T-cell (primary cell): ENCODE results near the gene TCERG1L. TPM values are rescaled to one million over a fixed set of nuclear protein-coding genes. Genes with fewer than 3 reads are reported as not detected.
"Not testable (repeated sequence)": the region's sequence is repeated elsewhere in the genome, so short reads cannot be mapped to it uniquely, and the experiment has no call there.

Source experiments
- ATAC-seq, 4 experiments: fragments of 200-7000 bp in 3 of 4; fragments of 150-1000 bp in 1 of 4; cut with Tn5 transposase; replicated peaks in 1 of 4; 1 replicate in 3 of 4; 2 replicates in 1 of 4; pipeline ENCODE4 v1.10.0; 2021; ENCODE audit warnings: moderate library complexity in 3 of 4, mild to moderate bottlenecking in 2 of 4, moderate number of reproducible peaks in 1 of 4
- CTCF ChIA-PET, 2 donors: fragments of 300-600 bp; sonication (Branson Sonifier 250); formaldehyde crosslinking; loops; one replicate each; lab custom pipeline; 2022; ENCODE audit warnings: antibody characterized with exemption in 2 of 2; lab: Charles Lee
- POLR2A ChIA-PET, 2 donors: fragments of 300-600 bp; sonication (Branson Sonifier 250); formaldehyde crosslinking; loops; one replicate each; lab custom pipeline; 2022; ENCODE audit warnings: antibody characterized with exemption in 2 of 2; lab: Charles Lee
- DNase-seq, 35 experiments: peaks; one replicate each; pipeline versions ENCODE4 v3.0.0 to v3.0.0-alpha.2; 2013 to 2023
- H3K27ac ChIP-seq: one replicate; pipeline ENCODE4 v1.5.1; 2013; ENCODE audit warnings: low read length
- H3K27me3 ChIP-seq, 2 experiments: replicated peaks in 1 of 2; 1 replicate in 1 of 2; 2 replicates in 1 of 2; pipeline versions ENCODE4 v1.6.1 to v1.7.0; 2013; ENCODE audit warnings: low read length in 1 of 2, mixed read lengths in 1 of 2; ENCODE audit not compliant: control insufficient read depth in 2 of 2, insufficient read depth in 2 of 2; ENCODE audit errors: extremely low read depth in 1 of 2
- H3K36me3 ChIP-seq, 2 donors: 1 replicate in 1 of 2; 2 replicates in 1 of 2; pipeline versions ENCODE4 v1.6.1 to v1.7.0; 2013; ENCODE audit warnings: low read length in 1 of 2; ENCODE audit not compliant: control insufficient read depth in 2 of 2, insufficient read depth in 1 of 2; ENCODE audit errors: extremely low read depth in 1 of 2
- H3K4me1 ChIP-seq, 2 experiments: 1 replicate in 1 of 2; 2 replicates in 1 of 2; pipeline versions ENCODE4 v1.6.1 to v1.7.0; 2013; ENCODE audit warnings: low read length in 2 of 2, mixed read lengths in 1 of 2; ENCODE audit not compliant: insufficient read depth in 2 of 2, control insufficient read depth in 1 of 2; ENCODE audit errors: extremely low read depth in 1 of 2
- H3K4me3 ChIP-seq, 2 donors: 1 replicate in 1 of 2; 2 replicates in 1 of 2; pipeline versions ENCODE4 v1.5.1 to v1.7.0; 2013; ENCODE audit warnings: mild to moderate bottlenecking in 2 of 2, low read length in 1 of 2, moderate library complexity in 1 of 2; ENCODE audit not compliant: control insufficient read depth in 1 of 2; ENCODE audit errors: extremely low read depth in 1 of 2
- H3K9me3 ChIP-seq: 2 replicates; pipeline ENCODE4 v1.7.0; 2013
- H3K27ac Mint-ChIP-seq, 2 donors: one replicate each; pipeline ENCODE4 v1.8.0; 2020 to 2021; ENCODE audit warnings: mild to moderate bottlenecking in 2 of 2, mixed read lengths in 2 of 2
- H3K27me3 Mint-ChIP-seq, 2 donors: one replicate each; pipeline ENCODE4 v1.8.0; 2021 to 2022; ENCODE audit warnings: mixed read lengths in 2 of 2
- H3K36me3 Mint-ChIP-seq: one replicate; pipeline ENCODE4 v1.8.0; 2021; ENCODE audit warnings: mixed read lengths
- H3K4me1 Mint-ChIP-seq, 3 donors: one replicate each; pipeline ENCODE4 v1.8.0; 2020 to 2022; ENCODE audit warnings: mixed read lengths in 3 of 3, mild to moderate bottlenecking in 1 of 3
- H3K4me3 Mint-ChIP-seq, 3 donors: one replicate each; pipeline ENCODE4 v1.8.0; 2020 to 2022; ENCODE audit warnings: mild to moderate bottlenecking in 3 of 3, mixed read lengths in 3 of 3, moderate library complexity in 3 of 3
- H3K9me3 Mint-ChIP-seq, 3 donors: one replicate each; pipeline ENCODE4 v1.8.0; 2020 to 2022; ENCODE audit warnings: mixed read lengths in 3 of 3
- WGBS: methylation state at CpG from one replicate; pipeline ENCODE4 v1.1.5; 2013; ENCODE audit warnings: missing lambda C conversion rate; ENCODE audit not compliant: insufficient coverage; 5-methylcytosine and 5-hydroxymethylcytosine counted together
- total RNA-seq, 35 experiments: library from RNA in 6 of 35; stranded (reverse) in 6 of 35; fragments of 120-200 nt in 1 of 35; gene quantifications; one replicate each; pipeline versions ENCODE4 v1.2.1 to v1.2.4 and lab custom pipeline; 2013 to 2026

TCERG1L gene
- total RNA-seq, 5 donors from 2014 or later (not counting 1 experiment from before 2014, with no cell fraction given), result 0.13 to 0.29 (median 0.21) TPM; not detected in 1

DNA sequence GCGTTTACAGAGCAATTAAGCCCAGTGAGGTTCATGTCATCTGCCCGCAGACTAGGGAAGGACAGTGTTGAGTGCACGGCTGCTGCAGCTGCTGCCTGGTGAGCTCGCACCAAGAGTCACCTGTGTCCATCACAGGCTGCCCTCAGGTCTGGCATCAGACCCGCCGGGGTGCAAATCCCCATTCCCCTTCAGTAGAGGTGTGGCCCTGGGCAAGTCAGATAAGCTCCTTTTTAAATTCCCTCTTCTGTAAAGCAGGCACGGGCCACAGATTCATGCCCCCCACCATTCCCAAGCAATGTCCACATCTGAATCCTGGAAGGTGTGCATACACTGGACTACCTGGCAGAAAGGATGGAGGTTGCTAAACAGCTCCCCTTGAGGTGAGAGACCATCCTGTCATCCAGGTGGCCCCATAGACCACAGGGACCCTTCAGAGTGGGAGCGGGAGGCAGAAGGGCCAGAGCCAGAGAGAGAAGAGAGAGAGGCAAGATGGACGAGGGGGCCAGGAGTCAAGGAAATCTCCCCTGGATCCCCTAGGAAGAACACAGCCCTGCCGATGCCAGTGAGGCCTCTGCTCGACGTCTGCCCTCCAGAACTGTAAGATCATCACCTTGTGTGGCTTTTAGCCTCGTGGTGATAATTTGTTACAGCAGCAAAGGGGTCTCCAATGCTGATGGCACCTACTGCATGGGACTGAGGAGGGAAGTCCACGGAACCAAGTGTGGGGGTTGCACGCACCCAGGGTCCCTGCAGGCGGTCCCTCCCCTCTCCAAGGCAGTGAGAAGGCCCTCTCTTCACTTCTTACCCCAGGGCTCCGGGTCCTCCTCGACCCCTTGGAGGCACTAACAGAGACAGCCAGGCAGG is 168.8 kb downstream of the TCERG1L start:
- ChIA-PET CTCF (interaction anchor here in 1 of 2 donors (0.6 kb wide), 1 partner anchor 21 kb away, joined by 7 read pairs; no protein-coding TSS in a partner anchor), POLR2A (no interaction called here)
- no peaks in the 10 kb centered on the region for H3K4me1 Mint-ChIP-seq
- no peaks in the 10 kb centered on the region for H3K9me3 ChIP-seq
- no peak overlapping the region for H3K27ac ChIP-seq
- H3K27me3 Mint-ChIP-seq, result no peaks in the 10 kb centered on the region
- WGBS, result 86% methylated on average over 9 of the region's 18 CpGs
- H3K9me3 Mint-ChIP-seq, result no peaks in the 10 kb centered on the region
- H3K36me3 ChIP-seq, result no peaks in the 10 kb centered on the region
- ATAC-seq (no peak), DNase-seq (no peak)
- no peak overlapping the region for H3K27ac Mint-ChIP-seq
- peaks cover 0 to 3% of the 10 kb centered on the region in 2 experiments for H3K27me3 ChIP-seq
- no peak overlapping the region for H3K4me3 ChIP-seq
- H3K4me3 Mint-ChIP-seq, result no peak overlapping the region
- H3K4me1 ChIP-seq, result no peaks in the 10 kb centered on the region
- H3K36me3 Mint-ChIP-seq, result no peaks in the 10 kb centered on the region

DNA sequence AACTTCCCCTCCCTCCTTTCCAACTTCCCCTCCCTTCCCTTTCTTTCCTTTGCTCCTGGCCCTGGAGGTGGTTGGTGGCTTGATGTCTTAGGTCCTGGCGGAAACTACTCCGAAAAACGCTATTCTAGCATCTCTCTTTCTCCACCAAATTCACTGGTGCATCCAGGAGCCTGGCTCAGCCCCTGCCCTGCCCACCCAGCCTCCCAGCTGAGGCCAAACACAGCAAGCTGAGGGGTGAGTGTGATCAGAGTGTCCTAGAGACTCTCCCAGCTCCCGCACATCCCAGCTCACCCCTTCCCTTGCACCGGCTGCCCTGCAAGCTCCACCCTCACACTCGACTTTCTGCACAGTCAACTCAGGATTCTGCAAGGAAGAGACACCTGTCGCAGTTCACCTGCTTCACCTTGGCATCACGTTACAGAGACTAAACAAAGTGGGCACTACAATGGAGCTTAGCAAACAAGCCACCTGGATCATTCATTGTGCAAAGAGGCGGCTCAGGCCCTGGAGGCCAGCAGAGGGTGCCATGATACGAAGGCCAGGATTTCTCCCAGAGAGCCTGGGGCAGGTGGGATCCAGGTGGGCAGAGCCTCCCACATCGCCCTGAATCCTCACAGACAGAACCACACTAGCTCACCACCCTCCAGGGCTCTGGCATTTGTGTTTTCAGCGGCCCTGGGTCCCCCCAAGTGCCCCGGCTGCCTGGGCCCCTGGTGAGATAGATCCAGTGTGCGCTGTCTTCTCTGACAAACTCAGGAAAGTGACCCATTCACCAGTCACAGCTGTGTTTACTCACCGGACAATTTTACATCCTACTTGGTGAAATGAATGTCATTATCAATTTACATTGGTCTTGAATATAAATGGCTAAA is 169.6 kb downstream of the TCERG1L start:
- no peaks in the 10 kb centered on the region for H3K4me1 ChIP-seq
- H3K36me3 ChIP-seq, result no peaks in the 10 kb centered on the region
- ATAC-seq, result no peak
- Mint-ChIP-seq H3K27ac (no peak overlapping the region), H3K36me3 (no peaks in the 10 kb centered on the region), H3K27me3 (no peaks in the 10 kb centered on the region), H3K9me3 (no peaks in the 10 kb centered on the region), H3K4me1 (no peaks in the 10 kb centered on the region), H3K4me3 (no peak overlapping the region)
- 75% methylated on average over 7 of the region's 15 CpGs for WGBS
- H3K27me3 ChIP-seq, result peaks cover 0 to 3% of the 10 kb centered on the region in 2 experiments
- POLR2A ChIA-PET, result no interaction called here
- CTCF ChIA-PET, result no interaction called here
- no peak for DNase-seq
- H3K9me3 ChIP-seq, result no peaks in the 10 kb centered on the region
- H3K27ac ChIP-seq, result no peak overlapping the region
- H3K4me3 ChIP-seq, result no peak overlapping the region

- no peak overlapping the region for H3K4me3 Mint-ChIP-seq
- no peaks in the 10 kb centered on the region for H3K9me3 Mint-ChIP-seq
- 78% methylated on average over 6 of the region's 7 CpGs for WGBS
- no peak for DNase-seq
- POLR2A ChIA-PET, result no interaction called here
- H3K27ac Mint-ChIP-seq, result no peak overlapping the region
- Histone ChIP-seq H3K27ac (no peak overlapping the region), H3K27me3 (peaks cover 0 to 3% of the 10 kb centered on the region in 2 experiments), H3K4me3 (no peak overlapping the region), H3K36me3 (no peaks in the 10 kb centered on the region), H3K4me1 (no peaks in the 10 kb centered on the region), H3K9me3 (no peaks in the 10 kb centered on the region)
- H3K27me3 Mint-ChIP-seq, result no peaks in the 10 kb centered on the region
- CTCF ChIA-PET, result no interaction called here
- H3K4me1 Mint-ChIP-seq, result no peaks in the 10 kb centered on the region
- no peak for ATAC-seq
- H3K36me3 Mint-ChIP-seq, result no peaks in the 10 kb centered on the region
Observed at GRCh38 chr10:131141207-131141606, 170.3 kb downstream of the TCERG1L start.

GRCh38 chr10:131140606-131141005 is 170.9 kb downstream of the TCERG1L start:
- ChIA-PET POLR2A (no interaction called here), CTCF (no interaction called here)
- Histone ChIP-seq H3K9me3 (no peaks in the 10 kb centered on the region), H3K4me1 (no peaks in the 10 kb centered on the region), H3K36me3 (no peaks in the 10 kb centered on the region), H3K27ac (no peak overlapping the region), H3K27me3 (peaks cover 0 to 3% of the 10 kb centered on the region in 2 experiments), H3K4me3 (no peak overlapping the region)
- DNase-seq (no peak), ATAC-seq (no peak)
- Mint-ChIP-seq H3K27me3 (no peaks in the 10 kb centered on the region), H3K9me3 (no peaks in the 10 kb centered on the region), H3K36me3 (no peaks in the 10 kb centered on the region), H3K4me1 (no peaks in the 10 kb centered on the region), H3K27ac (no peak overlapping the region), H3K4me3 (no peak overlapping the region)
- WGBS, result 73% methylated on average over 7 of the region's 9 CpGs

DNA sequence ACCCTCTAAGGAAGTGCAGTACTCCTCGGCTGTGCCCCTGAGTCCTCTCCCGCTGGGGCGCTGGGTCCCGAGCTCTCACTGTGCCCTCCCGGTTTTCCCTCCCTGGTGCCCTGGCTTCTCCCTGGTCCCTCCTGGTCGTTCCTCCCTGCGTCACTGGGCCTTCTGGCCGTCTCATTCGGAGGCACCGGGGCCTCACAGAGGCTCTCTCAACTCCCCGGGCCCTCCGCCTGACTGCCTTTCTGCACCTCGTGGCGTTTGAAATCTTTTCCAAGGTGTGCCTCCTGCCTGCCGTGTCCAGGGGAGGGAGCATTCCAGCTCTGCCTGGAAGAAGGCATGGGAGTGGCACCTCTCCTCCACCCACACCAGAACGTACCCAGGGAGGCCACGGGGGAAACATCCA is 174.3 kb downstream of the TCERG1L start:
- H3K4me3 ChIP-seq, result no peak overlapping the region
- H3K27ac ChIP-seq, result no peak overlapping the region
- no peaks in the 10 kb centered on the region for H3K36me3 Mint-ChIP-seq
- H3K9me3 ChIP-seq, result no peaks in the 10 kb centered on the region
- ChIA-PET POLR2A (no interaction called here), CTCF (no interaction called here)
- H3K36me3 ChIP-seq, result no peaks in the 10 kb centered on the region
- WGBS, result 78% methylated on average over 15 of the region's 17 CpGs
- no peaks in the 10 kb centered on the region for H3K9me3 Mint-ChIP-seq
- no peak overlapping the region for H3K4me3 Mint-ChIP-seq
- H3K4me1 ChIP-seq, result no peaks in the 10 kb centered on the region
- H3K27ac Mint-ChIP-seq, result no peak overlapping the region
- no peaks in the 10 kb centered on the region for H3K4me1 Mint-ChIP-seq
- peaks cover 0 to 3% of the 10 kb centered on the region in 2 experiments for H3K27me3 ChIP-seq
- DNase-seq, result no peak
- ATAC-seq, result no peak
- no peaks in the 10 kb centered on the region for H3K27me3 Mint-ChIP-seq

DNA sequence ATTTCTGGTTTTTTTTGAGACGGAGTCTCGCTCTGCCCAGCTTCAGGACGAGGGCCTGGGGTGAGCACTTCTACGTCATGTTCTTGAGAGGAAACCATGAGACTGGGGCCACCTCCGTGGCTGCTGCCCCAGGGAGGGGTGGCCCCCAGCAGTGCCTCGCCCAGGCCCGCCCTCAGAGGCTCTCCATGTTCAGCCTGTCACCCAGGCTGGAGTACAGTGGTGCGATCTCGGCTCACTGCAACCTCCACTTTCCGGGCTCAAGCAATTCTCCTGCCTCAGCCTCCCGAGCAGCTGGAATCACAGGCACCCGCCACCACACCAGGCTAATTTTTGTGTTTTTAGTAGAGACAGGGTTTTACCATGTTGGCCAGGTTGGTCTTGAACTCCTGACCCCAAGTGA is 175.2 kb downstream of the TCERG1L start:
- H3K4me3 Mint-ChIP-seq, DNase-seq, ATAC-seq, POLR2A ChIA-PET, H3K9me3 Mint-ChIP-seq, H3K36me3 Mint-ChIP-seq, H3K4me3 ChIP-seq, H3K9me3 ChIP-seq, H3K27me3 Mint-ChIP-seq, H3K4me1 ChIP-seq, H3K27ac Mint-ChIP-seq, H3K27ac ChIP-seq, H3K36me3 ChIP-seq, CTCF ChIA-PET, H3K4me1 Mint-ChIP-seq, H3K27me3 ChIP-seq: not testable (repeated sequence)
- 88% methylated on average over 6 of the region's 12 CpGs for WGBS
